ENCODE data around the gene STK25.

STK25 gene

DNA sequence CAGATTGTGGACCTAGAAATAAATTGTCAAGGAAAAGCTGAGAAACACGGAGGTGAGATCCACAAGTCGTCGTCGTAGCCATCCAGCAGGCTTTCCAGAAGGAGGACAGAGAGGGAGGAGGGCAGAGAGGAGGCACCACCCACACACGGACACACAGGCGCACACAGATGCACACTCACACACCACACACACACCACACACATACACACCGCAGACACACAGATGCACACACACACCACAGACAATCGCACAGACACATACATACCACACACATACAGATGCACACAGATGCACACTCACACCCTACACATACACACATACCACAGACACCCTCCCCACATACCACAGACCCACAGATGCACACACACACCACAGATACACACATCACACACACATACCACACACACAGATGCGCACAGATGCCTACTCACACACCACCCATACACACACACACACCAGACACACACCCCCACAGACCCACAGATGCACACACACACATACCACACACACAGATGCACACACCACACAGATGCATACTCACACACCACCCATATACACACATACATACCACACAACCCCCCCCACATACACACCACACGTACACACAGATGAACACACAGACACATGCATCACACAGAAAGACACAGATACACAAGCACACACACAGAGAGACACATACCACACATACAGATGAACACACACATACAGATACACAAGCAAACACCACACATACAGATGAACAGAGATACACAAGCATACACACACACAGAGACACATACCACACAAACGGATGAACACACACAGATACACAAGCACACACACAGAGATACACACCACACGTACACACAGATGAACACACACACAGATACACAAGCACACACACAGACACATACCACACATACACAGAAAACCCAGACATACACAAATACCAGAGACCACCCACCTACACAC is 37.4 kb upstream of the STK25 start (continued):
- TF ChIP-seq, protein P1, sequence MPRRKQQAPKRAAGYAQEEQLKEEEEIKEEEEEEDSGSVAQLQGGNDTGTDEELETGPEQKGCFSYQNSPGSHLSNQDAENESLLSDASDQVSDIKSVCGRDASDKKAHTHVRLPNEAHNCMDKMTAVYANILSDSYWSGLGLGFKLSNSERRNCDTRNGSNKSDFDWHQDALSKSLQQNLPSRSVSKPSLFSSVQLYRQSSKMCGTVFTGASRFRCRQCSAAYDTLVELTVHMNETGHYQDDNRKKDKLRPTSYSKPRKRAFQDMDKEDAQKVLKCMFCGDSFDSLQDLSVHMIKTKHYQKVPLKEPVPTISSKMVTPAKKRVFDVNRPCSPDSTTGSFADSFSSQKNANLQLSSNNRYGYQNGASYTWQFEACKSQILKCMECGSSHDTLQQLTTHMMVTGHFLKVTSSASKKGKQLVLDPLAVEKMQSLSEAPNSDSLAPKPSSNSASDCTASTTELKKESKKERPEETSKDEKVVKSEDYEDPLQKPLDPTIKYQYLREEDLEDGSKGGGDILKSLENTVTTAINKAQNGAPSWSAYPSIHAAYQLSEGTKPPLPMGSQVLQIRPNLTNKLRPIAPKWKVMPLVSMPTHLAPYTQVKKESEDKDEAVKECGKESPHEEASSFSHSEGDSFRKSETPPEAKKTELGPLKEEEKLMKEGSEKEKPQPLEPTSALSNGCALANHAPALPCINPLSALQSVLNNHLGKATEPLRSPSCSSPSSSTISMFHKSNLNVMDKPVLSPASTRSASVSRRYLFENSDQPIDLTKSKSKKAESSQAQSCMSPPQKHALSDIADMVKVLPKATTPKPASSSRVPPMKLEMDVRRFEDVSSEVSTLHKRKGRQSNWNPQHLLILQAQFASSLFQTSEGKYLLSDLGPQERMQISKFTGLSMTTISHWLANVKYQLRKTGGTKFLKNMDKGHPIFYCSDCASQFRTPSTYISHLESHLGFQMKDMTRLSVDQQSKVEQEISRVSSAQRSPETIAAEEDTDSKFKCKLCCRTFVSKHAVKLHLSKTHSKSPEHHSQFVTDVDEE (CRISPR knock-in tag; IDR thresholded peaks at IDR 0.05): no peak

DNA sequence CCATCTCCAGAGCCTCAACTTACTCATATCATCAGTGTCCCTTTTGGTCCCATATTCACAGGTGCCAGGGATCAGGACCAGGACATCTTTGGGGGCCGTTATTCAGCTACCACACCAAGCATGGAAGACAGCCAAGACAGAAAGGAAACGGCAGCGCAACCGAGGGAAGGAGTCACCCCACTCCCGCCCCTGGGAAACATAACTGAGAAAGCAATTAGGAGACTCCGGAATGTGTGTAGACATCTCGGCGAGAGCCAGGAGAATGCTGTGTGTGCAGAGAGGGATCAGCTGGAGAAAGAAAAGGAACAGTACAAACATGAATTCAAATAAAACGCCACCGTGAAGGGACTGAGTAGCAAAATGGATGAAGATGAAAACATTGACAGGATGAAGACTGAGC is 36.7 kb upstream of the STK25 start:
- no peak for TF ChIP-seq RARB (CRISPR knock-in tag; IDR thresholded peaks at IDR 0.05)
- TF ChIP-seq BACH2 (CRISPR knock-in tag; IDR thresholded peaks at IDR 0.05; ENCODE audit: borderline replicate concordance): no peak
- TF ChIP-seq ESRRG (CRISPR knock-in tag; IDR thresholded peaks at IDR 0.05): no peak
- TF ChIP-seq ZC3H10 (CRISPR knock-in tag; IDR thresholded peaks at IDR 0.05): no peak
- TF ChIP-seq SNAI2 (CRISPR knock-in tag; IDR thresholded peaks at IDR 0.05): no peak
- no peak for TF ChIP-seq ZNF565 (CRISPR knock-in tag; conservative IDR thresholded peaks at IDR 0.05; ENCODE audit: low read depth)

DNA sequence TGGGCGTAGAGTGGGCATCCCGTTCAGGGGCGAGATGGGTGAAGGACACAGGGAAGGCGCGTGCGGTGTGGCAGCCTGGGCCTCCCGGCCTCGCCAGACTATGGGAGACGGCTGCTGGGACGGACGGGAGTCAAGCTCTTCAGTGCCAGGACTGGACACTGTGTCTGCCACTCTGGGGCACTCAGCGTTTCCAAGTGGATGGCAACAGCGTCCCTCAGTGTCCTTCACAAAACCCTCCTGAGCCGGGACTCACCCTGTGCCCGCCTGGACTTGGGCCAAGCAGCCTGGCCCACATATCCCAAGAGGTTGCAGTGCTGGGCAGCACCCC is 33.9 kb upstream of the STK25 start:
- ATAC-seq: peak; percentile 31
- TF ChIP-seq OSR1 (CRISPR knock-in tag; IDR thresholded peaks at IDR 0.05) (no peak), GLIS3 (CRISPR knock-in tag; IDR thresholded peaks at IDR 0.05) (no peak), ZNF565 (CRISPR knock-in tag; conservative IDR thresholded peaks at IDR 0.05; ENCODE audit: low read depth) (no peak), TOX (CRISPR knock-in tag; IDR thresholded peaks at IDR 0.05; ENCODE audit: borderline replicate concordance) (no peak), SNAI2 (CRISPR knock-in tag; IDR thresholded peaks at IDR 0.05) (no peak), ARNTL (CRISPR knock-in tag; IDR thresholded peaks at IDR 0.05; ENCODE audit: borderline replicate concordance, low read depth) (no peak), ESRRG (CRISPR knock-in tag; IDR thresholded peaks at IDR 0.05) (no peak), ZNF70 (CRISPR knock-in tag; IDR thresholded peaks at IDR 0.05) (no peak)
- TF ChIP-seq, protein P2, sequence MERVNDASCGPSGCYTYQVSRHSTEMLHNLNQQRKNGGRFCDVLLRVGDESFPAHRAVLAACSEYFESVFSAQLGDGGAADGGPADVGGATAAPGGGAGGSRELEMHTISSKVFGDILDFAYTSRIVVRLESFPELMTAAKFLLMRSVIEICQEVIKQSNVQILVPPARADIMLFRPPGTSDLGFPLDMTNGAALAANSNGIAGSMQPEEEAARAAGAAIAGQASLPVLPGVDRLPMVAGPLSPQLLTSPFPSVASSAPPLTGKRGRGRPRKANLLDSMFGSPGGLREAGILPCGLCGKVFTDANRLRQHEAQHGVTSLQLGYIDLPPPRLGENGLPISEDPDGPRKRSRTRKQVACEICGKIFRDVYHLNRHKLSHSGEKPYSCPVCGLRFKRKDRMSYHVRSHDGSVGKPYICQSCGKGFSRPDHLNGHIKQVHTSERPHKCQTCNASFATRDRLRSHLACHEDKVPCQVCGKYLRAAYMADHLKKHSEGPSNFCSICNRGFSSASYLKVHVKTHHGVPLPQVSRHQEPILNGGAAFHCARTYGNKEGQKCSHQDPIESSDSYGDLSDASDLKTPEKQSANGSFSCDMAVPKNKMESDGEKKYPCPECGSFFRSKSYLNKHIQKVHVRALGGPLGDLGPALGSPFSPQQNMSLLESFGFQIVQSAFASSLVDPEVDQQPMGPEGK (CRISPR knock-in tag; IDR thresholded peaks at IDR 0.05; ENCODE audit: borderline replicate concordance): no peak
- TF ChIP-seq, protein P3, sequence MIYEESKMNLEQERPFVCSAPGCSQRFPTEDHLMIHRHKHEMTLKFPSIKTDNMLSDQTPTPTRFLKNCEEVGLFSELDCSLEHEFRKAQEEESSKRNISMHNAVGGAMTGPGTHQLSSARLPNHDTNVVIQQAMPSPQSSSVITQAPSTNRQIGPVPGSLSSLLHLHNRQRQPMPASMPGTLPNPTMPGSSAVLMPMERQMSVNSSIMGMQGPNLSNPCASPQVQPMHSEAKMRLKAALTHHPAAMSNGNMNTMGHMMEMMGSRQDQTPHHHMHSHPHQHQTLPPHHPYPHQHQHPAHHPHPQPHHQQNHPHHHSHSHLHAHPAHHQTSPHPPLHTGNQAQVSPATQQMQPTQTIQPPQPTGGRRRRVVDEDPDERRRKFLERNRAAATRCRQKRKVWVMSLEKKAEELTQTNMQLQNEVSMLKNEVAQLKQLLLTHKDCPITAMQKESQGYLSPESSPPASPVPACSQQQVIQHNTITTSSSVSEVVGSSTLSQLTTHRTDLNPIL (CRISPR knock-in tag; IDR thresholded peaks at IDR 0.05; ENCODE audit: low read depth): no peak
- TF ChIP-seq, protein P4, sequence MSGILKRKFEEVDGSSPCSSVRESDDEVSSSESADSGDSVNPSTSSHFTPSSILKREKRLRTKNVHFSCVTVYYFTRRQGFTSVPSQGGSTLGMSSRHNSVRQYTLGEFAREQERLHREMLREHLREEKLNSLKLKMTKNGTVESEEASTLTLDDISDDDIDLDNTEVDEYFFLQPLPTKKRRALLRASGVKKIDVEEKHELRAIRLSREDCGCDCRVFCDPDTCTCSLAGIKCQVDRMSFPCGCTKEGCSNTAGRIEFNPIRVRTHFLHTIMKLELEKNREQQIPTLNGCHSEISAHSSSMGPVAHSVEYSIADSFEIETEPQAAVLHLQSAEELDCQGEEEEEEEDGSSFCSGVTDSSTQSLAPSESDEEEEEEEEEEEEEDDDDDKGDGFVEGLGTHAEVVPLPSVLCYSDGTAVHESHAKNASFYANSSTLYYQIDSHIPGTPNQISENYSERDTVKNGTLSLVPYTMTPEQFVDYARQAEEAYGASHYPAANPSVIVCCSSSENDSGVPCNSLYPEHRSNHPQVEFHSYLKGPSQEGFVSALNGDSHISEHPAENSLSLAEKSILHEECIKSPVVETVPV (CRISPR knock-in tag; IDR thresholded peaks at IDR 0.05): no peak

More for the DNA sequence above, 36.7 kb upstream of the STK25 start:
- ATAC-seq: no peak

DNA sequence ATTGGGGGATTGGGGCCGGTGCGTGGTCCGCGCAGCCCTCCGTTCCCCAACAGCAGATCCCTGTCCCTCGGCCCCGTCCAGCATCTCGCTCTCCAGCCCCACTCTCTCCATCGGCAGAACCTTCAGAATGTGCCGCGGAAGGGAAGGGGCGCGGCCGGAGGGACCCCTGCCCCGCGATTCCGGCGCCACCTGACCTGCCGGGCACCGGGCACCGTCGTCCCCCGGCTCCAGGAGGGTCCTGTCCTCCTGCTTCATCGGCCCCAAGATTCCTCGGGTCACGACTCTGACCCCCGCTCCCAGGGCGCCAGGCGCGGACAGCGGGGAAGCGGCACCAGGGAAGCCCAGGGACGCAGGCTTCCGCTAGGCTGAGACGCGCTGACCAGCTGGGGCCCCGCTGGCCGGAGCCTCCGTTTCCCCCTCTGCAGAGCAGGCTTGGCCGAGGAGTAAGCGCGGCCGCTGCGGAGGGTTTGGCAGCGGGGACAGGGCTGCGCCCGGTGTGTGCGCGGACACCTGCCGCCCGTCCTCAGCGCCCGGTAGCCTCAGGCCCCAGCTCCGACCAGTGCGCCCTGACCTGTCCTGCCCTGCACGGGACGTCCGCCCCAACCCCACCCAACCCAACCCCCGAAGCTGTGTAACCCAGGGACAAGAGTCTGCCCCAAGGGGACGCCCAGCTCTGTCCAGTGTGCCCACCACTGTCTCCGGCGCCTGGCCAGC is 33.3 kb upstream of the STK25 start:
- TF ChIP-seq OSR1 (CRISPR knock-in tag; IDR thresholded peaks at IDR 0.05): no peak
- TF ChIP-seq CSDC2 (CRISPR knock-in tag; IDR thresholded peaks at IDR 0.05): no peak
- TF ChIP-seq, protein P1 (CRISPR knock-in tag; IDR thresholded peaks at IDR 0.05): no peak
- no peak for TF ChIP-seq ZFP30 (CRISPR knock-in tag; IDR thresholded peaks at IDR 0.05)
- TF ChIP-seq, protein P4 (CRISPR knock-in tag; IDR thresholded peaks at IDR 0.05): no peak
- TF ChIP-seq GLIS3 (CRISPR knock-in tag; IDR thresholded peaks at IDR 0.05): no peak
- peak; percentile 65 for ATAC-seq
